TTC549 (cell line): ENCODE results near the gene TPD52L3.
A peak's percentile ranks its signal among the peaks of the same experiment; 100 is the strongest.

ENCODE experiments used
- FAIRE-seq: peaks from 2 replicates; lab custom pipeline; 2012; peaks lifted over from hg19 to GRCh38; lab: Jason Lieb, UNC

TPD52L3 gene

GRCh38 chr9:6328103-6328502 is at the start of gene TPD52L3:
TSS of gene TPD52L3 (plus strand) at chr9:6328375. CDS start at chr9:6328596, 221 bp downstream.
- FAIRE-seq, result no peak

GRCh38 chr9:6301858-6302257 is 26.3 kb upstream of the TPD52L3 start:
- FAIRE-seq, result no peak

- FAIRE-seq, result no peak
Measured at GRCh38 chr9:6302417-6302816, 25.8 kb upstream of the TPD52L3 start.

- no peak for FAIRE-seq
Measured at GRCh38 chr9:6304232-6304631, 23.9 kb upstream of the TPD52L3 start.

GRCh38 chr9:6305954-6306563 is 22.1 kb upstream of the TPD52L3 start:
- FAIRE-seq, result peak; percentile 80

GRCh38 chr9:6307551-6308096 is 20.6 kb upstream of the TPD52L3 start:
- FAIRE-seq, result no peak

GRCh38 chr9:6330958-6331634 is 2.9 kb downstream of the TPD52L3 start:
- no peak for FAIRE-seq

GRCh38 chr9:6334305-6334704 is 6.1 kb downstream of the TPD52L3 start:
- FAIRE-seq, result no peak

GRCh38 chr9:6348766-6349165 is 20.6 kb downstream of the TPD52L3 start:
- FAIRE-seq, result no peak

DNA sequence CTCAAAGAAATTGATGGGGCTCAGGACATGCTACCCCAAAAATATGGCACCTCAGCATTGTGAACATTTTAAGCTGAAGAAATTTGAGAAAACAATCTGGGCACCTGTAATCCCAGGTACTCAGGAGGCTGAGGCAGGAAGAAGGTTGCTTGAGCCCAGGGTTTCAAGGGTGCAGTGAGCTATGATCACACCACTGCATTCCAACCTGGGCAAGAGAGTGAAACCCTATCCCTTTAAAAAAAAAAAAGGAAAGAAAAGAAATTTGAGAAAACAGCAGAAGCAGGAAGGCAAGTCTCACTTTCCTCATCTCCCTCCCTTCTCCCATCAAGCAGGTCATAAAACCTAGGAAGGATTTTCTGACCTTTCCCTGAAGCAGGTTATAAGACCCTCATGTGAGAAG is 23.6 kb downstream of the TPD52L3 start:
- no peak for FAIRE-seq

DNA sequence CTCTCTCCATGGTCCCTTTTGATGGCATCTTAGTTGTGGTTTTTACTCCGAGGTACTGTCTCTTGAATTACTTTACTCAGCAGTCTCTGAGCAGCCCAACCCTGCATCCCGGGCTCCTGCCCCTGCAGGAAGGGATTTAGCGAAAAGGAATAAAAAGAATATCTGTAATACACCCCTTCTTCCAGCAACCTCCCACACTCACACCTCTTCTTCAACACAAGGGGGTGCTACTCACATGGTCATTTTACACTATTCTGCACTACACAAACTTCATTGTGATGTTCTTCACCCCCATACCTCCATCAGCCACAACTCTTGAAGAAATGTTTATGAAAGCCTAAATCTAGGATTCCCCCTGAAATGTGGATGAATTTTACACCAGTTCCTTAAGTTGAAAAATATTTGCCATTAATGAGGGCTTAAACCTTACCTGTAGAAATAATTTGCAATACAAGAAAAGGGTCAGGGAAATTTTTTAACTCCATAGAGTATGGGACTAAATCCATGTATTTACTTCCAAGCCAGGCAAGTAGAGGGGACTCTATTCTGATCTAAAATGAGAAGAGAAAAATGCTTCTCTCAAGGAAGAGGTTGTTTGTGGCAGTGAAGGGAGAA is 26.0 kb downstream of the TPD52L3 start:
- FAIRE-seq, result peak; percentile 67

- no peak for FAIRE-seq
Measured at GRCh38 chr9:6355728-6356127, 27.6 kb downstream of the TPD52L3 start.

DNA sequence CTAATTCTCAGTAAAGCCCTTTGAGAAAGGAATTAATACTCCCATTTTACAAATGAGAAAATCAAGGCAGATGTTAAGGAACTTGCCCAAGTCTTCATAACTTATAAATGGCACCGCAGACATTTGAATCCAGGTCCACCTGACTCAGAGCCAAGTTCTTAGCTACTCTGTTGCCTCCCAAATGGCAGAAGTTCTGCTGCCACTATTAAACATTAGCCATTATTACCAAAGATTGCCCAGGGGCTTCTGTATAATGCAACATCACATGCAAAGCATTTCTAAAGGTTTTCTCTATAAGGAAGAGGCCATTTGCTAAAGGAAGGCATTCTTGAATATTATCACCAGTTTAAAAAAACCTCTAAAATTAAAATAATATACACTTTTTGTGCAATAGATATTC is 28.3 kb downstream of the TPD52L3 start:
- no peak for FAIRE-seq

DNA sequence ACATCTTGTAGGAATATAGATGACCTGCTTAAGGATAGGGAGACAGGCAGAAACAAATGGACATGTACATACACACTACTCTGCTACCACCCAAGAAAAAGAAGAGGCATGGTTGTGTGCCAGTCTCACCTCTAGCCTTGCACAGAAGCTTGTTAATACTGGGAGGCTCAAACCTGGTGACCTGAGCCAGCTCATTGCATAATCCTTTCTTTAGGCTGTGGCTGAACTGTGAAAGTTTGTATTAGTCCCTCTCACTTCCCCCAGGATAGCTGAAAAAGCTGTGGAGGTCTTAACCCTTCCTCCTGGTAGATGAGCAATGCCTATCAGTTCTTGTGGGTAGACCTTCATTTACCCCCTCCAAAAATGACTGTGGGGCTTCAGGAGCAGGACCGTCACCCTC is 28.7 kb downstream of the TPD52L3 start:
- FAIRE-seq, result no peak

DNA sequence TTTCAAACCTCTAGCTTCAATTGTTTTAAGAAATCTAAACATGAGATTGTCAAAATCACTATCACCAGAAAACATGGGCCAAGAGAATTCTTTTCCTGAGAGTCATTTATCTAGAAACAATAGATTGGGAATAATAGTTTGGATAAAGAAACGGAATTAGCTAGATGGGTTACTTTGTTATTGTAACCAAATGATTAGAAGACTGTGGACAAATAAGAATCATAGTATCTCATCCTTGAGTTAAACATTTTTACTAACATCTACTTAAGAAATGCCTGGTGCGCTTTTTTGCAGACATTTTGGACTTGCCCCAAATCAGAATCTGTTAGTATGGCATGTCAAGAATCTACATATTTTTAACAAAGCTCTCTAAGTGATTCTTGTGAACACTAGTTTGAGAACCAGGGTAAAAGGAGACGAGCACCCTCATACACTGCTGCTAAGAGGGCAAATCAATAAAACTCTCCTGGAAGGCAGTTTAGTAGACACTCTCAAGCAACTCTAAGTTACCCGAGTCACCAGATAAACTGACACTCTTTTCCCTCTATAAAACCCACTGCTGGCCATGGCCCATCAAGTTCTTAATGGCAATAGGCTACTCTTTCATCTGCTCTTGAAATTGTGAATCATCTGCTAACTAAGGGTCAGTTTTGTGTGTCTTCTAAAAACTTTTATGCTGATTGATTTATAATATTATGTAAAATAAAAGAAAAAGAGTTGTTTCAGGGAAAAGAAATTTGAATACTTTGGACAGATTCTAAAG is 39.1 kb downstream of the TPD52L3 start:
- no peak for FAIRE-seq

GRCh38 chr9:6368831-6369230 is 40.7 kb downstream of the TPD52L3 start:
- FAIRE-seq, result no peak
